HepG2 (cell line): ENCODE results near the gene NRDC. TPM values are rescaled to one million over a fixed set of nuclear protein-coding genes. Genes with fewer than 3 reads are reported as not detected.

Experiments used
- ARID2 ChIP-seq: sonication (generic); formaldehyde crosslinking; IDR thresholded peaks from 2 replicates; pipeline ENCODE4 v1.8.1; 2022; ENCODE audit warnings: mild to moderate bottlenecking, missing genetic modification reagents, borderline replicate concordance
- ARNT ChIP-seq: fragments of 450-650 bp; IDR thresholded peaks from 2 replicates; pipeline ENCODE4 v1.6.1; 2017
- ATF3 ChIP-seq: sonication (generic); formaldehyde crosslinking; IDR thresholded peaks from 2 replicates; pipeline ENCODE4 v1.4.0; 2020; ENCODE audit warnings: missing genetic modification reagents
- CC2D1A ChIP-seq: sonication (generic); formaldehyde crosslinking; IDR thresholded peaks from 2 replicates; pipeline ENCODE4 v1.8.1; 2023; ENCODE audit warnings: mild to moderate bottlenecking, missing genetic modification reagents
- CEBPG ChIP-seq: IDR thresholded peaks from 2 replicates; pipeline ENCODE4 v1.6.1; 2016
- EED ChIP-seq: sonication (generic); formaldehyde crosslinking; IDR thresholded peaks from 2 replicates; pipeline ENCODE4 v1.5.0; 2020; ENCODE audit warnings: mild to moderate bottlenecking, missing genetic modification reagents
- FOXK1 ChIP-seq: sonication (generic); formaldehyde crosslinking; IDR thresholded peaks from 2 replicates; pipeline ENCODE4 v1.4.0; 2020; ENCODE audit warnings: low read depth, missing genetic modification reagents, borderline replicate concordance
- GATAD1 ChIP-seq: IDR thresholded peaks from 2 replicates; pipeline ENCODE4 v1.6.1; 2016; ENCODE audit warnings: missing genetic modification reagents, missing compliant biosample characterization
- GLI4 ChIP-seq: sonication (generic); formaldehyde crosslinking; IDR thresholded peaks from 2 replicates; pipeline ENCODE4 v1.5.1; 2020; ENCODE audit warnings: missing genetic modification reagents, mild to moderate bottlenecking, moderate library complexity, borderline replicate concordance
- KLF9 ChIP-seq: IDR thresholded peaks from 2 replicates; pipeline ENCODE4 v1.6.1; 2016; ENCODE audit warnings: low read depth
- MIER2 ChIP-seq: IDR thresholded peaks from 2 replicates; pipeline ENCODE4 v1.6.1; 2016; ENCODE audit warnings: missing biosample characterization, missing genetic modification reagents
- MXD1 ChIP-seq: sonication (generic); formaldehyde crosslinking; IDR thresholded peaks from 2 replicates; pipeline ENCODE4 v1.4.0; 2020; ENCODE audit warnings: mild to moderate bottlenecking, missing genetic modification reagents
- NAIF1 ChIP-seq: sonication (generic); formaldehyde crosslinking; IDR thresholded peaks from 2 replicates; pipeline ENCODE4 v1.5.0; 2020; ENCODE audit warnings: mild to moderate bottlenecking, missing genetic modification reagents, borderline replicate concordance
- NFKBIZ ChIP-seq: IDR thresholded peaks from 2 replicates; pipeline ENCODE4 v1.6.1; 2018; ENCODE audit warnings: missing genetic modification reagents, missing compliant biosample characterization
- NFYB ChIP-seq: sonication (generic); formaldehyde crosslinking; IDR thresholded peaks from 2 replicates; pipeline ENCODE4 v1.4.0; 2020; ENCODE audit warnings: missing genetic modification reagents
- NONO ChIP-seq, 2 experiments: fragments of 450-650 bp in 1 of 2; sonication (generic) in 1 of 2; formaldehyde crosslinking in 1 of 2; IDR thresholded peaks in 1 of 2; conservative IDR thresholded peaks in 1 of 2; 2 replicates each; pipeline versions ENCODE4 v1.6.1 to v1.8.0; 2017 to 2022; ENCODE audit warnings: mild to moderate bottlenecking in 1 of 2, missing genetic modification reagents in 1 of 2, moderate library complexity in 1 of 2
- NR2F2 ChIP-seq: IDR thresholded peaks from 2 replicates; pipeline ENCODE4 v1.6.1; 2012; ENCODE audit warnings: low read depth, inconsistent platforms, borderline replicate concordance
- POLR2G ChIP-seq: fragments of 200-400 bp; formaldehyde crosslinking; IDR thresholded peaks from 2 replicates; pipeline ENCODE4 v1.6.1; 2018; ENCODE audit warnings: mild to moderate bottlenecking, low read depth, low read length, moderate library complexity
- SOX13 ChIP-seq, 3 experiments: fragments of 450-650 bp in 1 of 3; sonication (generic) in 1 of 3; formaldehyde crosslinking in 1 of 3; IDR thresholded peaks in 2 of 3; conservative IDR thresholded peaks in 1 of 3; 2 replicates each; pipeline versions ENCODE4 v1.5.0 to v1.6.1; 2016 to 2020; ENCODE audit warnings: antibody characterized with exemption in 1 of 3, mild to moderate bottlenecking in 1 of 3, missing compliant biosample characterization in 1 of 3, missing genetic modification reagents in 1 of 3, moderate library complexity in 1 of 3
- SUZ12 ChIP-seq: fragments of 150-350 bp; IDR thresholded peaks from 2 replicates; pipeline ENCODE4 v1.6.1; 2014; ENCODE audit warnings: low read depth, low read length
- THAP11 ChIP-seq: IDR thresholded peaks from 2 replicates; pipeline ENCODE4 v1.6.1; 2016; ENCODE audit warnings: missing biosample characterization, missing genetic modification reagents
- ZBTB26 ChIP-seq: IDR thresholded peaks from 2 replicates; pipeline ENCODE4 v1.6.1; 2016; ENCODE audit warnings: missing compliant biosample characterization, missing genetic modification reagents, borderline replicate concordance
- ZBTB7B ChIP-seq: sonication (generic); formaldehyde crosslinking; IDR thresholded peaks from 2 replicates; pipeline ENCODE4 v1.4.0; 2020; ENCODE audit warnings: missing genetic modification reagents
- ZNF331 ChIP-seq: sonication (generic); formaldehyde crosslinking; IDR thresholded peaks from 2 replicates; pipeline ENCODE4 v1.4.0; 2020; ENCODE audit warnings: missing genetic modification reagents
- ZNF343 ChIP-seq: sonication (generic); formaldehyde crosslinking; IDR thresholded peaks from 2 replicates; pipeline ENCODE4 v1.4.0; 2020; ENCODE audit warnings: mild to moderate bottlenecking, missing genetic modification reagents
- ZNF557 ChIP-seq: sonication (generic); formaldehyde crosslinking; IDR thresholded peaks from 2 replicates; pipeline ENCODE4 v1.4.0; 2020; ENCODE audit warnings: missing genetic modification reagents
- ZNF564 ChIP-seq: sonication (generic); formaldehyde crosslinking; IDR thresholded peaks from 2 replicates; pipeline ENCODE4 v1.8.1; 2023; ENCODE audit warnings: mild to moderate bottlenecking, missing genetic modification reagents
- ZNF724P ChIP-seq: sonication (generic); formaldehyde crosslinking; IDR thresholded peaks from 2 replicates; pipeline ENCODE4 v1.8.0; 2022; ENCODE audit warnings: missing genetic modification reagents, borderline replicate concordance
- ZNF83 ChIP-seq: sonication (generic); formaldehyde crosslinking; IDR thresholded peaks from 2 replicates; pipeline ENCODE4 v1.4.0; 2020; ENCODE audit warnings: missing genetic modification reagents, mild to moderate bottlenecking, borderline replicate concordance
- polyA plus RNA-seq, 8 experiments: library from polyadenylated mRNA; depleted of rRNA in 3 of 8; stranded (reverse) in 7 of 8; unstranded in 1 of 8; fragments of >200 nt; fragmentation: Illumina TruSeq in 4 of 8; extraction: Trizol in 4 of 8; gene quantifications; 2 replicates each; pipeline versions ENCODE4 v1.2.1 to v1.2.3, GENCODE V29; 2011 to 2016; ENCODE audit warnings: low read depth in 4 of 8, missing spikeins in 1 of 8, mixed read lengths in 1 of 8; ENCODE audit not compliant: insufficient read depth in 1 of 8
- total RNA-seq, 5 experiments: library from RNA; depleted of rRNA; stranded (reverse); fragments of >200 nt; fragmentation: Illumina TruSeq; extraction: Trizol; gene quantifications; 2 replicates each; pipeline ENCODE4 v1.2.3, GENCODE V29; 2016; ENCODE audit warnings: low read depth in 1 of 5

Gene NRDC
- total and polyA plus RNA-seq, 2 of the 13 experiments (the other 11 are each of a cell fraction or from before 2014, with no cell fraction given) = 57.6 to 64.9 TPM

GRCh38 chr1:51878616-51879336, at the start of gene NRDC (continued):
- TF ChIP-seq ZNF331 (peak; percentile 47; the same call in 1 of the 2 replicates), KLF9 (CRISPR knock-in tag) (0 out of 2 replicates have a peak, but pooled peaks have one; percentile 1), NFYB (CRISPR knock-in tag) (peak; percentile 91), ATF3 (CRISPR knock-in tag) (no peak; the same call in 1 of the 2 replicates), MIER2 (CRISPR knock-in tag) (no peak), SUZ12 (peak; percentile 35; the same call in 1 of the 2 replicates), GATAD1 (CRISPR knock-in tag) (peak; percentile 96), ZNF343 (CRISPR knock-in tag) (peak; percentile 71; the same call in 1 of the 2 replicates), ZBTB7B (CRISPR knock-in tag) (0 out of 2 replicates have a peak, but pooled peaks have one; percentile 40), GLI4 (no peak), THAP11 (CRISPR knock-in tag) (peak; percentile 89), POLR2G (peak; percentile 86), NAIF1 (CRISPR knock-in tag) (peak; percentile 91), NONO (IDR thresholded peaks at IDR 0.05) (no peak), NONO (CRISPR knock-in tag; conservative IDR thresholded peaks at IDR 0.05) (peak; percentile 83), SOX13 (IDR thresholded peaks at IDR 0.05) (no peak), SOX13 (CRISPR knock-in tag; conservative IDR thresholded peaks at IDR 0.05 in 1 of 2, IDR thresholded peaks at IDR 0.05 in 1 of 2) (0 out of 4 replicates have a peak, but pooled peaks have one; percentile 24 to 45), CEBPG (CRISPR knock-in tag) (peak; percentile 91), ZNF724P (CRISPR knock-in tag) (no peak), ARID2 (CRISPR knock-in tag) (peak; percentile 64), ZNF564 (CRISPR knock-in tag) (peak; percentile 44; the same call in 1 of the 2 replicates), ARNT (no peak), MXD1 (CRISPR knock-in tag) (no peak), NFKBIZ (CRISPR knock-in tag) (peak; percentile 31; the same call in 1 of the 2 replicates), EED (peak; percentile 6; the same call in 1 of the 2 replicates), ZNF557 (CRISPR knock-in tag) (no peak), ZNF83 (0 out of 2 replicates have a peak, but pooled peaks have one; percentile 45), NR2F2 (no peak), ZBTB26 (CRISPR knock-in tag) (peak; percentile 59; the same call in 1 of the 2 replicates), CC2D1A (no peak), FOXK1 (CRISPR knock-in tag) (peak; percentile 81)
